SK-N-SH treated with all-trans-retinoic acid at 6 μM for 48 hours (cell line): Measurements from ENCODE around the gene WDR20.

Experiments used
- ATAC-seq: fragments of 200-7000 bp; cut with Tn5 transposase; 3 replicates; pipeline ENCODE4 v1.9.1; 2020; ENCODE audit warnings: mild to moderate bottlenecking, moderate library complexity
- ARNTL ChIP-seq: fragments of 450-650 bp; formaldehyde crosslinking; IDR thresholded peaks from 2 replicates; pipeline ENCODE4 v1.5.0; 2020; ENCODE audit warnings: low read depth, mild to moderate bottlenecking, moderate library complexity, borderline replicate concordance
- CREB5 ChIP-seq: fragments of 250-450 bp; sonication (Bioruptor Pico); IDR thresholded peaks from 2 replicates; pipeline ENCODE4 v1.5.1; 2020; ENCODE audit warnings: low read depth, mild to moderate bottlenecking, moderate library complexity
- CSDC2 ChIP-seq: fragments of 250-450 bp; sonication (Bioruptor Pico); IDR thresholded peaks from 2 replicates; pipeline ENCODE4 v1.5.0; 2020; ENCODE audit warnings: mild to moderate bottlenecking, moderate library complexity
- ESRRG ChIP-seq: fragments of 250-450 bp; sonication (Bioruptor Pico); IDR thresholded peaks from 2 replicates; pipeline ENCODE4 v1.6.1; 2021; ENCODE audit warnings: mild to moderate bottlenecking
- GLIS3 ChIP-seq: fragments of 250-450 bp; sonication (Bioruptor Pico); IDR thresholded peaks from 2 replicates; pipeline ENCODE4 v1.5.0; 2020; ENCODE audit warnings: mild to moderate bottlenecking, moderate library complexity
- ISL1 ChIP-seq: fragments of 250-450 bp; sonication (Bioruptor Pico); IDR thresholded peaks from 2 replicates; pipeline ENCODE4 v2.1.2; 2022; ENCODE audit warnings: mild to moderate bottlenecking, moderate library complexity
- OSR1 ChIP-seq: fragments of 250-450 bp; sonication (Bioruptor Pico); IDR thresholded peaks from 2 replicates; pipeline ENCODE4 v1.8.0; 2022; ENCODE audit warnings: moderate library complexity, mild to moderate bottlenecking, inconsistent platforms
- PATZ1 ChIP-seq: fragments of 250-450 bp; sonication (Bioruptor Pico); IDR thresholded peaks from 2 replicates; pipeline ENCODE4 v1.8.0; 2020; ENCODE audit warnings: mild to moderate bottlenecking, moderate library complexity, borderline replicate concordance
- RARB ChIP-seq: fragments of 250-450 bp; sonication (Bioruptor Pico); IDR thresholded peaks from 2 replicates; pipeline ENCODE4 v1.8.0; 2021; ENCODE audit warnings: mild to moderate bottlenecking, moderate library complexity
- TCF4 ChIP-seq: fragments of 250-450 bp; sonication (Bioruptor Pico); IDR thresholded peaks from 2 replicates; pipeline ENCODE4 v1.8.0; 2021; ENCODE audit warnings: mild to moderate bottlenecking, moderate library complexity, borderline replicate concordance
- TOX ChIP-seq: fragments of 250-450 bp; sonication (Bioruptor Pico); IDR thresholded peaks from 2 replicates; pipeline ENCODE4 v1.8.0; 2021; ENCODE audit warnings: mild to moderate bottlenecking, moderate library complexity, borderline replicate concordance
- TSHZ2 ChIP-seq: fragments of 250-450 bp; sonication (Bioruptor Pico); IDR thresholded peaks from 2 replicates; pipeline ENCODE4 v1.5.0; 2020; ENCODE audit warnings: mild to moderate bottlenecking, moderate library complexity
- ZC3H10 ChIP-seq: fragments of 250-450 bp; sonication (Bioruptor Pico); IDR thresholded peaks from 2 replicates; pipeline ENCODE4 v1.5.1; 2021; ENCODE audit warnings: mild to moderate bottlenecking, moderate library complexity
- ZFP3 ChIP-seq: fragments of 250-450 bp; sonication (Bioruptor Pico); IDR thresholded peaks from 2 replicates; pipeline ENCODE4 v1.5.0; 2020; ENCODE audit warnings: mild to moderate bottlenecking, moderate library complexity
- ZFP30 ChIP-seq: fragments of 450-650 bp; formaldehyde crosslinking; IDR thresholded peaks from 2 replicates; pipeline ENCODE4 v1.5.0; 2022; ENCODE audit warnings: mild to moderate bottlenecking, moderate library complexity
- ZNF565 ChIP-seq: fragments of 450-650 bp; formaldehyde crosslinking; conservative IDR thresholded peaks from 2 replicates; pipeline ENCODE4 v1.5.0; 2020; ENCODE audit warnings: low read depth, mild to moderate bottlenecking, moderate library complexity
- ZNF70 ChIP-seq: fragments of 450-650 bp; formaldehyde crosslinking; IDR thresholded peaks from 2 replicates; pipeline ENCODE4 v1.5.0; 2020; ENCODE audit warnings: mild to moderate bottlenecking, moderate library complexity
- ZNF8 ChIP-seq: fragments of 450-650 bp; formaldehyde crosslinking; IDR thresholded peaks from 2 replicates; pipeline ENCODE4 v1.5.0; 2020; ENCODE audit warnings: mild to moderate bottlenecking, moderate library complexity

The WDR20 gene

GRCh38 chr14:102195446-102195845 lies 55.7 kb downstream of the WDR20 start:
- TF ChIP-seq ARNTL: no peak
- TF ChIP-seq ZFP3 (CRISPR knock-in tag): no peak
- TF ChIP-seq CREB5 (CRISPR knock-in tag): no peak
- TF ChIP-seq ZNF70 (CRISPR knock-in tag): no peak
- no peak for TF ChIP-seq ESRRG (CRISPR knock-in tag)
- no peak for TF ChIP-seq PATZ1 (CRISPR knock-in tag)
- TF ChIP-seq GLIS3 (CRISPR knock-in tag): no peak
- TF ChIP-seq, all 23 proteins: peak for 0
- ATAC-seq: no peak

GRCh38 chr14:102196039-102196901 lies 56.6 kb downstream of the WDR20 start:
- no peak for ATAC-seq
- TF ChIP-seq ZNF8 (CRISPR knock-in tag): no peak
- TF ChIP-seq OSR1 (CRISPR knock-in tag): no peak
- no peak for TF ChIP-seq RARB (CRISPR knock-in tag)
- no peak for TF ChIP-seq TSHZ2 (CRISPR knock-in tag)
- TF ChIP-seq TOX (CRISPR knock-in tag): no peak
- TF ChIP-seq ZC3H10 (CRISPR knock-in tag): no peak
- no peak for TF ChIP-seq ZNF565
- no peak for TF ChIP-seq ZFP30 (CRISPR knock-in tag)
- TF ChIP-seq ZFP3 (CRISPR knock-in tag): no peak
- no peak for TF ChIP-seq ARNTL
- no peak for TF ChIP-seq CREB5 (CRISPR knock-in tag)
- no peak for TF ChIP-seq TCF4
- no peak for TF ChIP-seq CSDC2
- TF ChIP-seq ISL1: no peak

- ATAC-seq: no peak
- TF ChIP-seq ARNTL: no peak
- TF ChIP-seq ESRRG (CRISPR knock-in tag): no peak
- no peak for TF ChIP-seq ISL1
- no peak for TF ChIP-seq ZFP3 (CRISPR knock-in tag)
- no peak for TF ChIP-seq RARB (CRISPR knock-in tag)
- TF ChIP-seq ZC3H10 (CRISPR knock-in tag): no peak
- no peak for TF ChIP-seq ZFP30 (CRISPR knock-in tag)
- no peak for TF ChIP-seq TSHZ2 (CRISPR knock-in tag)
- TF ChIP-seq CREB5 (CRISPR knock-in tag): no peak
Observed at GRCh38 chr14:102196902-102197230, 57.2 kb downstream of the WDR20 start.
